Measurements from ENCODE around the gene PDE8B.
"Not testable (repeated sequence)": the region's sequence is repeated elsewhere in the genome, so short reads cannot be mapped to it uniquely, and the experiment has no call there.

Gene PDE8B

DNA sequence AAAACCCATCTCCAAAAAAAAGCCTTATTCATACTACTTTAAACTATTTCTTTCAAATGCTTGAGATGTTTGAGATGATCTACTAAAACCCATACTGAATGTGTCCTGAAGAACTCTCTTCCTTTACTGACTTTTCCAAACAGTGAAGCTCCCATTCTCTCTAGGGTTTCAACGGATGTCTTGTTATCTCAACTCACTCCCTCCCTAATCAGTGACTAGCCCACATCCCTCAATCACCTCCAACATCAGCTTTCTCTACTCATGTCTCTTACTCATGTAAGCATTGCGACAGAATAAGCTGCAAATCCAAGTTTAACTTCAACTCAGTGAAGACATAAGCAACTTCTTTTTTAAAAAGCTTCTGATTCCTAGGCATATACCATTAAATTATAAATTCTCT, 239.5 kb downstream of the PDE8B start:
- no peak for DNase-seq

DNA sequence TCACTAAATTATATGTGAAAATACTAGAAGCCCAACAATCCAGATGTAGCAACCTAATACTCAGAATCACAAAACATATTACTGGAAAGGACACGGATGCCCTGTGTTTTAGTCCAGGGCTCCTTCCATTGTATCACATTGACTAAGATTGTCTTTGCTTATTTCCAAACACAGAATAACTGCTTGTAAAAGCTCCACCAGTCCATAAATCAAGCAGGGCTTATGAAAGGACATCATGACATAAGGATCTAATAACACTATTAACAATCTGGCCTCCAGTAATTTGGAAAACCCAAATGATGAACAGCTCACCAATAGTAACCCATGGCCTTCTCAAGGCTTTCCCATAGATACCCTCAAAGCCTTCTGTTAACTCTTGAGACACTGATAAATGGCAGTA, 241.9 kb downstream of the PDE8B start:
- no peak for DNase-seq

GRCh38 chr5:77454123-77454522, 243.6 kb downstream of the PDE8B start:
- no peak for DNase-seq

DNA sequence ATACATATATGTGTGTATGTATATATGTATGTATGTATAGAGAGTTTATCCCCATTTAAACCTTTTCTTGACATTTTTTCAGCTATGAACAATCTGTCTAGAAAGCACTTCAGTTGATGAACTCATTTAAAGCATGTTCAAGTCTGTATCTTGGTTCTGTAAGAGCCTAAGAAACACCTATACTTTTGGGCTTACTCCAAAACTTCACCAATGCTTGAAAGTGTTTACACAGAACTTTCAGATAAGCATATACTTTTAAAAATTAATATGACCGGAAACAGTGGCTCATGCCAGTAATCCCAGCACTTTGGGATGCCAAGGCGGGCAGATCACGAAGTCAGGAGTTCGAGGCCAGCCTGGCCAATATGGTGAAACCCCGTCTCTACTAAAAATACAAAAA, 250.8 kb downstream of the PDE8B start:
- DNase-seq, result no peak

DNA sequence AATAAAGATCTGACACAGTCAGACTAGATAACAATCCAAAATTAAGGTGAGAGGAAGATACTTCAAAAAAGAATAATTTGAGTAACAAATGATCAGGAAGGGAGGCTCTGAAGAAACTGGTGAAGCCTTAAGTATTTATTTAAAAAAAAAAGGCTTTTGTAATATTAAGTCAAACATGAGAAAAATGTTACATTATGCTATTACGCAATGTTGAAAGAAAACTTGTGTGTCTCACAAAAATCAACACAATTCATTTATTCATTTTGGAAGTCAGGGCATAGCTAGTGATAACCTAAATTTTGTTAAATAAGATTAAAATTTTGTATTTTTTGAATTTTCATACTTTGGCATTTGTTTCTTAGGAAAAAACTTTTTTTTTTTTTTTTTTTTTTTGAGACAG, 253.4 kb downstream of the PDE8B start:
- DNase-seq, result no peak

DNA sequence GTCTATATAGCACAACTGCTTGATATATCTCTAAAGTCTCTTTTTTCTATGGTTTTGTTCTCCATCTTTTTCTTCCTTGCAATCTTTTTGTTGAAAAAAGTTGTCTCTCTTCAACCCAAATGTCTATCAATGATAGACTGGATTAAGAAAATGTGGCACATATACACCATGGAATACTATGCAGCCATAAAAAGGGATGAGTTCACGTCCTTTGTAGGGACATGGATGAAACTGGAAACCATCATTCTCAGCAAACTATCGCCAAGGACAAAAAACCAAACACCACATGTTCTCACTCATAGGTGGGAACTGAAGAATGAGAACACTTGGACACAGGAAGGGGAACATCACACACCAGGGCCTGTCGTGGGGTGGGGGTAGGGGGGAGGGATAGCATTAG, 258.4 kb downstream of the PDE8B start:
- DNase-seq, result not testable (repeated sequence)

GRCh38 chr5:77475041-77475440, 264.6 kb downstream of the PDE8B start:
- DNase-seq, result not testable (repeated sequence)

Measured in T-helper 9 cell (primary cell).